ENCODE measurements around the gene STXBP5L. TPM values are rescaled to one million over a fixed set of nuclear protein-coding genes. Genes with fewer than 3 reads are reported as not detected.
"Not testable (repeated sequence)": the region's sequence is repeated elsewhere in the genome, so short reads cannot be mapped to it uniquely, and the experiment has no call there.

STXBP5L gene
- total RNA-seq, 1 donor from 2014 or later, result 2.3 TPM

GRCh38 chr3:121155028-121155427 lies 247.0 kb downstream of the STXBP5L start:
- Mint-ChIP-seq H3K4me3 (no peak overlapping the region), H3K36me3 (no peaks in the 10 kb centered on the region), H3K27ac (no peak overlapping the region), H3K4me1 (no peaks in the 10 kb centered on the region), H3K27me3 (ENCODE audit: insufficient read depth, low read depth) (no peaks in the 10 kb centered on the region), H3K9me3 (no peaks in the 10 kb centered on the region)
- Histone ChIP-seq H3K27me3 (no peaks in the 10 kb centered on the region), H3K4me1 (no peaks in the 10 kb centered on the region), H2AFZ (replicated peaks) (no peak overlapping the region), H4K20me1 (ENCODE audit: low read depth) (no peaks in the 10 kb centered on the region), H3K79me2 (ENCODE audit: low read depth) (no peaks in the 10 kb centered on the region), H3F3A (ENCODE audit: low read depth) (no peaks in the 10 kb centered on the region), H3K4me2 (no peak overlapping the region), H3K9ac (no peak overlapping the region), H3K36me3 (no peaks in the 10 kb centered on the region), H3K27ac (no peak overlapping the region), H3K4me3 (no peak overlapping the region), H3K9me3 (ENCODE audit: low read depth) (no peaks in the 10 kb centered on the region)
- no peak for DNase-seq (ENCODE audit: low spot score)
- TF ChIP-seq EZH2phosphoT487 (IDR thresholded peaks at IDR 0.05), result no peak

GRCh38 chr3:121165397-121165837 lies 257.4 kb downstream of the STXBP5L start:
- H3K79me2 ChIP-seq (ENCODE audit: low read depth), result no peaks in the 10 kb centered on the region
- no peaks in the 10 kb centered on the region for H3K4me1 ChIP-seq
- H3K4me1 Mint-ChIP-seq, result no peaks in the 10 kb centered on the region
- H3K4me3 Mint-ChIP-seq, result no peak overlapping the region
- H3K4me3 ChIP-seq, result no peak overlapping the region
- H3K9ac ChIP-seq, result no peak overlapping the region
- H3K4me2 ChIP-seq, result no peak overlapping the region
- DNase-seq (ENCODE audit: low spot score), result no peak
- H3K27ac Mint-ChIP-seq, result no peak overlapping the region
- peaks cover 3% of the 10 kb centered on the region for H3K9me3 ChIP-seq (ENCODE audit: low read depth)
- no peaks in the 10 kb centered on the region for H3F3A ChIP-seq (ENCODE audit: low read depth)
- no peaks in the 10 kb centered on the region for H4K20me1 ChIP-seq (ENCODE audit: low read depth)
- H2AFZ ChIP-seq (replicated peaks), result no peak overlapping the region
- no peaks in the 10 kb centered on the region for H3K36me3 Mint-ChIP-seq
- no peak overlapping the region for H3K27ac ChIP-seq
- peaks cover 5% of the 10 kb centered on the region for H3K36me3 ChIP-seq
- H3K9me3 Mint-ChIP-seq, result peaks cover 10% of the 10 kb centered on the region
- no peaks in the 10 kb centered on the region for H3K27me3 Mint-ChIP-seq (ENCODE audit: insufficient read depth, low read depth)
- no peaks in the 10 kb centered on the region for H3K27me3 ChIP-seq
- TF ChIP-seq EZH2 (IDR thresholded peaks at IDR 0.05), result no peak
- no peak for TF ChIP-seq CTCF (IDR thresholded peaks at IDR 0.05)
- no peak for TF ChIP-seq EZH2phosphoT487 (IDR thresholded peaks at IDR 0.05)

GRCh38 chr3:121167374-121168139 lies 259.6 kb downstream of the STXBP5L start:
- no peak overlapping the region for H3K9ac ChIP-seq
- H3K4me1 ChIP-seq, result no peaks in the 10 kb centered on the region
- Mint-ChIP-seq H3K27me3 (ENCODE audit: insufficient read depth, low read depth) (no peaks in the 10 kb centered on the region), H3K36me3 (no peaks in the 10 kb centered on the region), H3K27ac (no peak overlapping the region), H3K4me1 (no peaks in the 10 kb centered on the region), H3K4me3 (no peak overlapping the region), H3K9me3 (peaks cover 16% of the 10 kb centered on the region)
- no peak overlapping the region for H3K27ac ChIP-seq
- no peaks in the 10 kb centered on the region for H3K79me2 ChIP-seq (ENCODE audit: low read depth)
- peaks cover 3% of the 10 kb centered on the region for H3K9me3 ChIP-seq (ENCODE audit: low read depth)
- TF ChIP-seq CTCF (IDR thresholded peaks at IDR 0.05) (no peak), EZH2phosphoT487 (IDR thresholded peaks at IDR 0.05) (no peak), EZH2 (IDR thresholded peaks at IDR 0.05) (no peak)
- H2AFZ ChIP-seq (replicated peaks), result no peak overlapping the region
- DNase-seq (ENCODE audit: low spot score), result no peak
- no peaks in the 10 kb centered on the region for H3F3A ChIP-seq (ENCODE audit: low read depth)
- H3K36me3 ChIP-seq, result peaks cover 5% of the 10 kb centered on the region
- no peak overlapping the region for H3K4me3 ChIP-seq
- no peak overlapping the region for H3K4me2 ChIP-seq
- H3K27me3 ChIP-seq, result no peaks in the 10 kb centered on the region
- H4K20me1 ChIP-seq (ENCODE audit: low read depth), result no peaks in the 10 kb centered on the region

- H3K9me3 Mint-ChIP-seq, result peaks cover 21% of the 10 kb centered on the region
Measured at GRCh38 chr3:121175083-121175482, 267.1 kb downstream of the STXBP5L start.

GRCh38 chr3:121190626-121191025 lies 282.6 kb downstream of the STXBP5L start:
- not testable (repeated sequence) for H3K4me3 ChIP-seq; H3K4me1 ChIP-seq; H3F3A ChIP-seq (ENCODE audit: low read depth); DNase-seq (ENCODE audit: low spot score); H4K20me1 ChIP-seq (ENCODE audit: low read depth); H3K9me3 ChIP-seq (ENCODE audit: low read depth); H3K4me3 Mint-ChIP-seq; H3K4me1 Mint-ChIP-seq; H3K79me2 ChIP-seq (ENCODE audit: low read depth); H3K27ac Mint-ChIP-seq; H3K27me3 Mint-ChIP-seq (ENCODE audit: insufficient read depth, low read depth); H3K9ac ChIP-seq; H3K27me3 ChIP-seq; H2AFZ ChIP-seq (replicated peaks); H3K27ac ChIP-seq; H3K4me2 ChIP-seq; H3K36me3 ChIP-seq
- H3K36me3 Mint-ChIP-seq, result peaks cover 26% of the 10 kb centered on the region
- peaks cover 36% of the 10 kb centered on the region for H3K9me3 Mint-ChIP-seq

More at GRCh38 chr3:121175083-121175482, 267.1 kb downstream of the STXBP5L start:
- Mint-ChIP-seq H3K27ac (no peak overlapping the region), H3K36me3 (peaks cover 5% of the 10 kb centered on the region), H3K4me1 (no peaks in the 10 kb centered on the region), H3K27me3 (ENCODE audit: insufficient read depth, low read depth) (no peaks in the 10 kb centered on the region), H3K4me3 (no peak overlapping the region)
- H3K9ac ChIP-seq, result no peak overlapping the region
- peaks cover 4% of the 10 kb centered on the region for H3K9me3 ChIP-seq (ENCODE audit: low read depth)
- no peaks in the 10 kb centered on the region for H3K79me2 ChIP-seq (ENCODE audit: low read depth)
- no peaks in the 10 kb centered on the region for H4K20me1 ChIP-seq (ENCODE audit: low read depth)
- no peaks in the 10 kb centered on the region for H3K27me3 ChIP-seq
- H3F3A ChIP-seq (ENCODE audit: low read depth), result no peaks in the 10 kb centered on the region
- no peak overlapping the region for H3K4me3 ChIP-seq
- no peak overlapping the region for H3K27ac ChIP-seq
- H3K4me2 ChIP-seq, result no peak overlapping the region
- H3K4me1 ChIP-seq, result no peaks in the 10 kb centered on the region
- TF ChIP-seq CTCF (IDR thresholded peaks at IDR 0.05), result no peak
- no peak for DNase-seq (ENCODE audit: low spot score)
- no peak overlapping the region for H2AFZ ChIP-seq (replicated peaks)
- H3K36me3 ChIP-seq, result no peaks in the 10 kb centered on the region

Measured in neural progenitor cell (in vitro differentiated cells).